PC-3 (cell line): ENCODE data around the gene TRIM49D2. TPM values are rescaled to one million over a fixed set of nuclear protein-coding genes. Genes with fewer than 3 reads are reported as not detected.
A peak's percentile ranks its signal among the peaks of the same experiment; 100 is the strongest.
"Not testable (repeated sequence)": the region's sequence is repeated elsewhere in the genome, so short reads cannot be mapped to it uniquely, and the experiment has no call there.

Experiments
- ATAC-seq: fragments of 200-7000 bp; cut with Tn5 transposase; 2 replicates; pipeline ENCODE4 v1.9.1; 2020; ENCODE audit warnings: mild to moderate bottlenecking, moderate library complexity
- BruUV-seq: library from RNA; stranded (reverse); fragments of 400-500 nt; replicated peaks from 2 replicates; lab custom pipeline; 2021; lab: Mats Ljungman, UMichigan
- CTCF ChIA-PET: fragments of 300-600 bp; sonication (Branson Sonifier 250); formaldehyde crosslinking; loops from one replicate; lab custom pipeline; 2022; ENCODE audit warnings: antibody characterized with exemption; lab: Charles Lee
- POLR2A ChIA-PET: fragments of 300-600 bp; sonication (Branson Sonifier 250); formaldehyde crosslinking; loops from one replicate; lab custom pipeline; 2022; ENCODE audit warnings: antibody characterized with exemption; ENCODE audit not compliant: unreplicated experiment; lab: Charles Lee
- DNase-seq: peaks from one replicate; pipeline ENCODE4 v3.0.0-alpha.2; 2015
- H2AFZ ChIP-seq: fragments of 300-600 bp; sonication (generic); 2 replicates; pipeline ENCODE4 v1.6.0; 2016; ENCODE audit warnings: antibody characterized with exemption, low read length
- H3F3A ChIP-seq: fragments of 300-600 bp; sonication (generic); one replicate; pipeline ENCODE4 v1.6.0; 2017; ENCODE audit warnings: antibody characterized with exemption, low read length, control low read depth, mild to moderate bottlenecking; ENCODE audit not compliant: unreplicated experiment
- H3K27ac ChIP-seq: fragments of 300-600 bp; sonication (generic); 2 replicates; pipeline ENCODE4 v1.5.1; 2016; ENCODE audit warnings: mild to moderate bottlenecking, low read length
- H3K27me3 ChIP-seq: fragments of 300-600 bp; sonication (generic); 2 replicates; pipeline ENCODE4 v1.6.1; 2016; ENCODE audit warnings: low read length, mixed read lengths
- H3K36me3 ChIP-seq: fragments of 300-600 bp; sonication (generic); 2 replicates; pipeline ENCODE4 v1.6.1; 2016; ENCODE audit warnings: low read depth, mixed run types, low read length, mixed read lengths
- H3K4me1 ChIP-seq: fragments of 300-600 bp; sonication (generic); 2 replicates; pipeline ENCODE4 v1.5.1; 2016; ENCODE audit warnings: low read length; ENCODE audit not compliant: insufficient read depth
- H3K4me2 ChIP-seq: fragments of 300-600 bp; sonication (generic); 2 replicates; pipeline ENCODE4 v1.6.0; 2016; ENCODE audit warnings: low read length
- H3K4me3 ChIP-seq: fragments of 300-600 bp; sonication (generic); 2 replicates; pipeline ENCODE4 v1.5.1; 2016; ENCODE audit warnings: mild to moderate bottlenecking, low read length, mixed read lengths
- H3K79me2 ChIP-seq: fragments of 300-600 bp; sonication (generic); 2 replicates; pipeline ENCODE4 v1.6.1; 2017; ENCODE audit warnings: low read length, mixed read lengths
- H3K9ac ChIP-seq: fragments of 300-600 bp; sonication (generic); 2 replicates; pipeline ENCODE4 v1.6.0; 2016; ENCODE audit warnings: mild to moderate bottlenecking, low read length
- H3K9me2 ChIP-seq: fragments of 300-600 bp; sonication (generic); replicated peaks from 2 replicates; pipeline ENCODE4 v1.6.1; 2016; ENCODE audit warnings: mixed run types, low read length, mixed read lengths
- H3K9me3 ChIP-seq: fragments of 300-600 bp; sonication (generic); 2 replicates; pipeline ENCODE4 v1.6.1; 2016; ENCODE audit warnings: low read length, mixed read lengths
- H4K20me1 ChIP-seq: fragments of 300-600 bp; sonication (generic); 2 replicates; pipeline ENCODE4 v1.6.1; 2016; ENCODE audit warnings: low read length, mixed read lengths
- CTCF ChIP-seq: fragments of 300-600 bp; sonication (generic); conservative IDR thresholded peaks from 2 replicates; pipeline ENCODE4 v1.5.1; 2017; ENCODE audit warnings: antibody characterized with exemption, low read depth, mild to moderate bottlenecking, low read length
- EZH2 ChIP-seq: fragments of 300-600 bp; sonication (generic); IDR thresholded peaks from one replicate; pipeline ENCODE4 v1.6.1; 2017; ENCODE audit warnings: antibody characterized with exemption, mild to moderate bottlenecking, low read length; ENCODE audit not compliant: unreplicated experiment
- EZH2phosphoT487 ChIP-seq: fragments of 300-600 bp; sonication (generic); IDR thresholded peaks from 2 replicates; pipeline ENCODE4 v1.6.1; 2018; ENCODE audit warnings: mild to moderate bottlenecking, antibody characterized with exemption, low read length, borderline replicate concordance
- intact Hi-C: fragments of 100-400 bp; cut with micrococcal nuclease; formaldehyde crosslinking; loops from 2 replicates; pipeline ENCODE4 v1.9.0; 2023
- total RNA-seq: library from RNA; depleted of rRNA; stranded (reverse); fragments of >200 nt; gene quantifications from 2 replicates; pipeline ENCODE4 v1.2.3, GENCODE V29; 2014; rRNA removed

Gene TRIM49D2
- total RNA-seq, 1 experiment from 2014 or later, result not detected

GRCh38 chr11:89922195-89922660, 1.6 kb upstream of the TRIM49D2 start, which contains the start of gene TRIM49D1:
TSS of gene TRIM49D1 (minus strand) at chr11:89922245. CDS start at chr11:89917710, 4,535 bp downstream.
- CTCF ChIA-PET, result no interaction called here
- Histone ChIP-seq H4K20me1 (no peaks in the 10 kb centered on the region), H3K4me1 (no peaks in the 10 kb centered on the region), H3K9ac (no peak within 1 kb of the TSS), H3K27ac (no peak within 1 kb of the TSS), H3K27me3 (0 out of 2 replicates have a peak, but pooled peaks cover 5% of the 10 kb centered on the region), H3K79me2 (no peaks in the 10 kb centered on the region), H3K4me3 (no peak within 1 kb of the TSS), H2AFZ (no peak within 1 kb of the TSS), H3K9me2 (no peaks in the 10 kb centered on the region), H3K36me3 (no peaks in the 10 kb centered on the region), H3K9me3 (no peaks in the 10 kb centered on the region), H3K4me2 (no peak within 1 kb of the TSS), H3F3A (no peaks in the 10 kb centered on the region)
- TF ChIP-seq CTCF (no peak), EZH2phosphoT487 (no peak), EZH2 (no peak)
- POLR2A ChIA-PET, result no interaction called here
- DNase-seq (peak; percentile 0), ATAC-seq (no peak)
- no TSS peak for BruUV-seq
- intact Hi-C loops, result no loop called here

- DNase-seq, H3K79me2 ChIP-seq, H2AFZ ChIP-seq, H3K9me3 ChIP-seq, BruUV-seq, H3K27me3 ChIP-seq, CTCF ChIA-PET, H3K4me3 ChIP-seq, H4K20me1 ChIP-seq, H3K4me1 ChIP-seq, H3F3A ChIP-seq, H3K9me2 ChIP-seq, H3K27ac ChIP-seq, ATAC-seq, intact Hi-C loops, POLR2A ChIA-PET, H3K36me3 ChIP-seq, H3K4me2 ChIP-seq, H3K9ac ChIP-seq: not testable (repeated sequence)
These were observed 37.0 kb downstream of the TRIM49D2 start for GRCh38 chr11:89960833-89961232.

GRCh38 chr11:89965737-89966136, 41.9 kb downstream of the TRIM49D2 start, which contains the start of gene TRIM64:
TSS of gene TRIM64 (plus strand) at chr11:89966037. CDS start at chr11:89968504, 2,467 bp downstream.
- POLR2A ChIA-PET, result not testable (repeated sequence)

More at GRCh38 chr11:89965737-89966136, 41.9 kb downstream of the TRIM49D2 start, which contains the start of gene TRIM64:
- H3K9me2 ChIP-seq, H3K27me3 ChIP-seq, H3K27ac ChIP-seq, H4K20me1 ChIP-seq, H3K4me1 ChIP-seq, H3K9ac ChIP-seq, H3K36me3 ChIP-seq, intact Hi-C loops, DNase-seq, H2AFZ ChIP-seq, ATAC-seq, H3K79me2 ChIP-seq, H3K4me3 ChIP-seq, CTCF ChIA-PET, BruUV-seq, H3F3A ChIP-seq, H3K9me3 ChIP-seq, H3K4me2 ChIP-seq: not testable (repeated sequence)

Other genes starting within 250 kb of the TRIM49D2 start
- gene TRIM77, start 213.8 kb upstream of the TRIM49D2 start, total RNA-seq, result not detected in 2 replicates
- gene TRIM49, start 115.5 kb upstream of the TRIM49D2 start, total RNA-seq, result not detected in 2 replicates
- gene TRIM64B, start 45.6 kb upstream of the TRIM49D2 start, total RNA-seq, result not detected in 2 replicates
- gene TRIM49D1, start 1.8 kb upstream of the TRIM49D2 start, total RNA-seq, result not detected in 2 replicates
- gene TRIM64, start 42.0 kb downstream of the TRIM49D2 start, total RNA-seq, result not detected in 2 replicates
- not detected in 2 replicates for gene TRIM49C, start 107.0 kb downstream of the TRIM49D2 start, total RNA-seq
- not detected in 2 replicates for gene UBTFL1, start 161.9 kb downstream of the TRIM49D2 start, total RNA-seq
- gene NAALAD2, start 210.6 kb downstream of the TRIM49D2 start, total RNA-seq, result 0.29 TPM in 1 of 2 replicates, not detected in the other